ENCODE measurements around the gene WDR18. TPM values are rescaled to one million over a fixed set of nuclear protein-coding genes. Genes with fewer than 3 reads are reported as not detected.

The WDR18 gene
- polyA plus RNA-seq, 1 donor from 2014 or later = 64.9 TPM

- H3K36me3 ChIP-seq (ENCODE audit: insufficient read depth, low read length) = no peaks in the 10 kb centered on the region
- peaks cover 5% of the 10 kb centered on the region for H3K27me3 ChIP-seq (ENCODE audit: insufficient read depth, low read depth, low read length)
- H3K79me2 ChIP-seq (replicated peaks; ENCODE audit: insufficient read depth, low read length) = peaks cover 19% of the 10 kb centered on the region
- H3F3A ChIP-seq (ENCODE audit: insufficient read depth, low read length, poor library complexity, severe bottlenecking) = no peaks in the 10 kb centered on the region
- TF ChIP-seq POLR2AphosphoS5 (IDR thresholded peaks at IDR 0.05) (no peak), CTCF (IDR thresholded peaks at IDR 0.05; ENCODE audit: poor library complexity, severe bottlenecking) (no peak), SMC3 (conservative IDR thresholded peaks at IDR 0.05; ENCODE audit: poor library complexity) (no peak), EZH2 (IDR thresholded peaks at IDR 0.05; ENCODE audit: borderline replicate concordance, insufficient read depth, low read length, poor library complexity, severe bottlenecking) (no peak), EP300 (conservative IDR thresholded peaks at IDR 0.05; ENCODE audit: poor library complexity, severe bottlenecking) (no peak), MXI1 (conservative IDR thresholded peaks at IDR 0.05; ENCODE audit: poor library complexity, severe bottlenecking) (no peak), TAF1 (IDR thresholded peaks at IDR 0.05; ENCODE audit: low read depth) (no peak), RAD21 (conservative IDR thresholded peaks at IDR 0.05) (no peak)
- TF ChIP-seq, protein P1, sequence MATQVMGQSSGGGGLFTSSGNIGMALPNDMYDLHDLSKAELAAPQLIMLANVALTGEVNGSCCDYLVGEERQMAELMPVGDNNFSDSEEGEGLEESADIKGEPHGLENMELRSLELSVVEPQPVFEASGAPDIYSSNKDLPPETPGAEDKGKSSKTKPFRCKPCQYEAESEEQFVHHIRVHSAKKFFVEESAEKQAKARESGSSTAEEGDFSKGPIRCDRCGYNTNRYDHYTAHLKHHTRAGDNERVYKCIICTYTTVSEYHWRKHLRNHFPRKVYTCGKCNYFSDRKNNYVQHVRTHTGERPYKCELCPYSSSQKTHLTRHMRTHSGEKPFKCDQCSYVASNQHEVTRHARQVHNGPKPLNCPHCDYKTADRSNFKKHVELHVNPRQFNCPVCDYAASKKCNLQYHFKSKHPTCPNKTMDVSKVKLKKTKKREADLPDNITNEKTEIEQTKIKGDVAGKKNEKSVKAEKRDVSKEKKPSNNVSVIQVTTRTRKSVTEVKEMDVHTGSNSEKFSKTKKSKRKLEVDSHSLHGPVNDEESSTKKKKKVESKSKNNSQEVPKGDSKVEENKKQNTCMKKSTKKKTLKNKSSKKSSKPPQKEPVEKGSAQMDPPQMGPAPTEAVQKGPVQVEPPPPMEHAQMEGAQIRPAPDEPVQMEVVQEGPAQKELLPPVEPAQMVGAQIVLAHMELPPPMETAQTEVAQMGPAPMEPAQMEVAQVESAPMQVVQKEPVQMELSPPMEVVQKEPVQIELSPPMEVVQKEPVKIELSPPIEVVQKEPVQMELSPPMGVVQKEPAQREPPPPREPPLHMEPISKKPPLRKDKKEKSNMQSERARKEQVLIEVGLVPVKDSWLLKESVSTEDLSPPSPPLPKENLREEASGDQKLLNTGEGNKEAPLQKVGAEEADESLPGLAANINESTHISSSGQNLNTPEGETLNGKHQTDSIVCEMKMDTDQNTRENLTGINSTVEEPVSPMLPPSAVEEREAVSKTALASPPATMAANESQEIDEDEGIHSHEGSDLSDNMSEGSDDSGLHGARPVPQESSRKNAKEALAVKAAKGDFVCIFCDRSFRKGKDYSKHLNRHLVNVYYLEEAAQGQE (IDR thresholded peaks at IDR 0.05; ENCODE audit: borderline replicate concordance) = no peak
- H3K9me3 ChIP-seq (ENCODE audit: low read length) = no peaks in the 10 kb centered on the region
- peak overlapping the region; percentile 35 for H3K4me2 ChIP-seq (ENCODE audit: low read length)
- H3K4me3 ChIP-seq (ENCODE audit: low read length) = peak overlapping the region; percentile 85
- H2AFZ ChIP-seq (ENCODE audit: low read depth, low read length) = no peak overlapping the region
- no peak overlapping the region for H3K27ac ChIP-seq (ENCODE audit: low read length)
- no peaks in the 10 kb centered on the region for H4K20me1 ChIP-seq (ENCODE audit: insufficient read depth)
- H3K9ac ChIP-seq (ENCODE audit: low read length) = peak overlapping the region; percentile 91
- no peaks in the 10 kb centered on the region for H3K9me2 ChIP-seq (ENCODE audit: insufficient read depth, low read length)
Measured at GRCh38 chr19:1028062-1028926, 44.1 kb downstream of the WDR18 start.

- H3K4me3 ChIP-seq (ENCODE audit: low read length) = no peak overlapping the region
- no peaks in the 10 kb centered on the region for H3K9me2 ChIP-seq (ENCODE audit: insufficient read depth, low read length)
- H2AFZ ChIP-seq (ENCODE audit: low read depth, low read length) = no peak overlapping the region
- H3K79me2 ChIP-seq (replicated peaks; ENCODE audit: insufficient read depth, low read length) = peaks cover 6% of the 10 kb centered on the region
- H3K36me3 ChIP-seq (ENCODE audit: insufficient read depth, low read length) = no peaks in the 10 kb centered on the region
- no peak for TF ChIP-seq RAD21 (conservative IDR thresholded peaks at IDR 0.05)
- TF ChIP-seq EZH2 (IDR thresholded peaks at IDR 0.05; ENCODE audit: borderline replicate concordance, insufficient read depth, low read length, poor library complexity, severe bottlenecking) = no peak
- TF ChIP-seq SMC3 (conservative IDR thresholded peaks at IDR 0.05; ENCODE audit: poor library complexity) = no peak
- no peak for TF ChIP-seq MXI1 (conservative IDR thresholded peaks at IDR 0.05; ENCODE audit: poor library complexity, severe bottlenecking)
- TF ChIP-seq POLR2AphosphoS5 (IDR thresholded peaks at IDR 0.05) = no peak
- TF ChIP-seq TAF1 (IDR thresholded peaks at IDR 0.05; ENCODE audit: low read depth) = no peak
- no peak for TF ChIP-seq EP300 (conservative IDR thresholded peaks at IDR 0.05; ENCODE audit: poor library complexity, severe bottlenecking)
- TF ChIP-seq CTCF (IDR thresholded peaks at IDR 0.05; ENCODE audit: poor library complexity, severe bottlenecking) = no peak
- TF ChIP-seq, protein P1 (IDR thresholded peaks at IDR 0.05; ENCODE audit: borderline replicate concordance) = no peak
- no peak overlapping the region for H3K9ac ChIP-seq (ENCODE audit: low read length)
- no peaks in the 10 kb centered on the region for H3K9me3 ChIP-seq (ENCODE audit: low read length)
- no peaks in the 10 kb centered on the region for H4K20me1 ChIP-seq (ENCODE audit: insufficient read depth)
- H3K27me3 ChIP-seq (ENCODE audit: insufficient read depth, low read depth, low read length) = no peaks in the 10 kb centered on the region
- no peaks in the 10 kb centered on the region for H3F3A ChIP-seq (ENCODE audit: insufficient read depth, low read length, poor library complexity, severe bottlenecking)
- no peak overlapping the region for H3K4me2 ChIP-seq (ENCODE audit: low read length)
- no peak overlapping the region for H3K27ac ChIP-seq (ENCODE audit: low read length)
Measured at GRCh38 chr19:1032264-1032867, 48.2 kb downstream of the WDR18 start.
